NCI-H2029 (cell line): ENCODE data around the gene NOLC1.

Experiments
- DNase-seq: peaks from one replicate; lab custom pipeline; 2025; lab: John Stamatoyannopoulos, UW

NOLC1 gene

DNA sequence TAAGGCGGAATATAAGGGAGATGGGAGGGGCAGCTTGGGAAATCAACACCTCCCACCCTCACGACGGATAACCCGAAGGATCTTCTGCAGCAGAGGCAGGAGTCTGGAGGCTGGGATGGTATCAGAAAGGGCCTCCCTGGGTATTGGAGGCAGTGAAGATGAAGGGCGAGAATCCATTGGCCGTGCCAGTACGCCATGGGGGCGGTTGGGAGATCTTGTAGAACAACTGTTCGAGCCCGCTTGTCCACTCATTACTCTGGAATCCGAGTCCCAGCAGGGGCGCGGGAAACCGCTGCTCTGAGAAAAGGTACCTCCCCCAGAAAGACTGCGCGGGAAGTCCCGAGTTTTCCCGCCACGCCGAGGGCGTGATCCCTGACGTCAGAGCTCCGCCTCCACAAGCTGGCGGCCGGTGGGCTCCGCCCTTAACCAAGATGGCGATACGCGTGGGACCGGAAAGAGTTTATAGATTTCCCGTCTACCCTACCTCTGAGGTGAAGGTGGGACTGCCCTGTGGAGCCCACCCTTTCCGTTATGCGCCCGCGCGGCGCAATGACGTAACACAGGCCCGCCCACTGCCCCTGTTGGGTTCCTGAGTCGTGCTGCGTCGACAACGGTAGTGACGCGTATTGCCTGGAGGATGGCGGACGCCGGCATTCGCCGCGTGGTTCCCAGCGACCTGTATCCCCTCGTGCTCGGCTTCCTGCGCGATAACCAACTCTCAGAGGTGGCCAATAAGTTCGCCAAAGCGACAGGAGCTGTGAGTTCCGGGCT lies at the start of gene NOLC1:
NOLC1 (plus strand) TSS at position 616 of the 771 bp plus-strand sequence; CDS start at position 638, 22 bp downstream.
- peak; percentile 89 for DNase-seq

DNA sequence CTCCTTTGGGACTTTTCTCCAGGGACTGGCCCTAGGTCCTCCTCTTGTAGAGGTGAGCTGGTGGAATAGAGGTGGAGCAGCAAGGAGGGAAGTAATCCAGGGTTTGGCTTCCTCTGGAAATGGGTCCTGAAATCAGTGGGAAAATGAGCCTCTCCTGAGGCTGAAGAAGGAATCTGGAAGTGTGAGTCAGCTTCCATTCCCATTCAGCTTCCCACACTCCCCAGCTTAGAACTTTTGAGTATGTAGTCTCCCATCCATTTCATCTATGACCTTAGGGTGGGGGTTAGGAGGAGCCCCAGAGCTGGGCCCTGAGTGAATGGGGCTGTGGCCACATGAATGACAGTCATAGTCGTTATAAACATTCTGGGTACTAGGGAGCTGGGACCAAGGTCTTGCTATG lies 49.8 kb upstream of the NOLC1 start:
- no peak for DNase-seq

DNA sequence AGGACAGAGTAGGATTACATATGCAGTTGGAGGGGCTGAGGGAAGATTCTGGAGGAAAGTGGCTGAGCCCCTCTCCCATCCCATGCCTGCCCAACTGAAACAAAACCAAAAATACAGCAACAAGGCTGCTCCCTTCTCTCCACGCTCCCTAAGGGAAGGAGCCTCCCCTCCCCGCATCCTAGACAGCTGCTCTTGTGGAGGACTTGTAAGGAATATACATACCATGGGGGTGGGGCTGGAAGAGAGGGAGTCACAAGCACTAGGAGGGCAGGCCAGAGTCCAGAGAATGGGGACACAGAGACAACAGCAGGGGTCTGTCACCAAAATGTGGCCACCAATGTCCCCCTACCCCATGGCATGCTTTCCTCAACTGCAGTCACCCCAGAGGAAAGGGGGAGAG lies 45.2 kb upstream of the NOLC1 start:
- DNase-seq = no peak

DNA sequence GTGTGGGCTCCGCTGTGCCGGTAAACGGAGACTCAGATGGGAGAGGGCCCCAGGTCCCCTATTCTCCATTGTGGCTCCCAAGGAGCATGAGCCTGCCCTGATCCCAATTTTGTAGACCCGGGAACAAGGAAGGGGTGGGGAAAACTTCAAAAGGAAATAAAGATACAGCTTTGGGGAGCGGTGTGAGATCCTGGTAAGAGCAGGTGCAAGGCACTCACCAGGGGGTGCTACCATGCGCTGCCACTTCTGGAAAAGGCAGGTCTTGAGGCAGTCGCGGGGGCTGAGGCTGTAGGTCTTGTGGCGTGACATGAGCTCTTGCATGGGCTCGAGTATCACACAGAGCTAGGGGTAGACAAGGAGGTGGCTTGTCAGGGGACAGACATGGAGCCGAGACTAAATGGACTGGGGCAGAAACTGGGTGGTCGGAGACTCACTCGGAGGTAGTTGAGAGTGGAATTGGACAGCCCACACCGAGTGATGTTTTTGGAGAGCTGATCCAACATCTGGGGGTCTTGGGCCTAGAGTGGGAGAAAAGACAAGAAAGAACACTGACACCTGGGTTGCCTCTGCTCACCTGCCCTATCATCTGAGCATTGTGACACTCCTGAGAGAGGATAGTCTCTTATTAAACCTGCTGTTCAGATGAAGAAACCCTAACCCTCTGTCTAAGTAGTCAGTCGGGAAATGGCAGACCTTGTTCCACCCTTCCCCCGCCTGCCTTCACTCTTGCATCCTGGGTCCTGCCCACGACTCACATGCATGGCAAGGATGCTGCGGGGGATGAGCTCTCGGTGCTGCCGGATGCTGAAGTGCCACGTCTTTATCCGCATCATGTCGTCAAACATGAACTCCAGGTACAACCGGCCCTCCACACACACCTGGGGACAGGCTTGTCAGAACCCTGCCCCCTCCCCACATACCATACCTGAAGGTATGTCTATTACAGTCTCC lies 42.7 kb upstream of the NOLC1 start:
- no peak for DNase-seq

DNA sequence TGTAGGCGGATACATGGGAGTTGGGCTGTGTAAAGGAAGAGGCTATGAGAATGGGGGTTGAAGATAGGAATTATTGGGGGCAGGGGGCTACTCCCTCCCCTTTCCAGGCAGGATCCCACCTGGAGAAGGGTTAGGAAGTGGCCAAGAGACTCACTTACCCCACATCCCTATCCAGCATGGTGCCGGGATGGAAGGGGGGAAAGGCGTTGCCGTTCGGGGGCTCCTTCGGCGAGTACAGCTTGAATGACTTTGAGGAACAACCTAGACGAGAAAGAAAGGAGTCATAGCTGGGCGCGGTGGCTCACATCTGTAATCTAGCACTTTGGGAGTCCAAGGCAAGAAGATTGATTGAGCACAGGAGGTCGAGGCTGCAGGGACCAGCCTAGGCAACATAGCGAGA lies 40.9 kb upstream of the NOLC1 start:
- no peak for DNase-seq

DNA sequence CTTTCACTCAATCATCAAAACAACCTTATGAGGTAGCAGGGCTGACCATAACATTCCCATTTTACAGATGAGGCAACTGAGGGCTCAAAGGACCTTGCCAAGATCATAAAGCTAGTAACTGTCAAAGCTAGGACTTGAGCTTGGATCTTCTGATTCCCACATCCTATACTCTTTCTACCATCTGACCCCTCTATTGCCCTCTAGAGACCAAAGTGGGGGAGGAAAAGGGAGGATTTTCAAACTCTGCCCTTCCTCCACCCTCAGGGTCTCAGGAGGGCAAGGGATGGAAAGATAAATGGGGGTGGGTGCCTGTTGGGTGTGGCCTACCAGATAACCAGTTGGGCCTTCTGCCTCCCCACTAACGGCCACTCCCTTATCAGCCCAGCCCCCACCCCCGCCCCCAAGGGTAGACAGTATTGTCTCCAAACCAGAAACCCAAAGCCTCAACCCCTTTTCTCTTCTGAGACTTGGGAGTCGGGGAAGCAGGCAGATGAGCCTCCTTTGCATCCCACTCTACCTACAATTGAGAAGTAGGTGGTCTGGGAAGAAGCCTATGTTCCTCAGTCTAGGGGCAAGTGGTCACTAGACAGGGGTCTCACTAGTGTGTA lies 39.9 kb upstream of the NOLC1 start:
- no peak for DNase-seq

DNA sequence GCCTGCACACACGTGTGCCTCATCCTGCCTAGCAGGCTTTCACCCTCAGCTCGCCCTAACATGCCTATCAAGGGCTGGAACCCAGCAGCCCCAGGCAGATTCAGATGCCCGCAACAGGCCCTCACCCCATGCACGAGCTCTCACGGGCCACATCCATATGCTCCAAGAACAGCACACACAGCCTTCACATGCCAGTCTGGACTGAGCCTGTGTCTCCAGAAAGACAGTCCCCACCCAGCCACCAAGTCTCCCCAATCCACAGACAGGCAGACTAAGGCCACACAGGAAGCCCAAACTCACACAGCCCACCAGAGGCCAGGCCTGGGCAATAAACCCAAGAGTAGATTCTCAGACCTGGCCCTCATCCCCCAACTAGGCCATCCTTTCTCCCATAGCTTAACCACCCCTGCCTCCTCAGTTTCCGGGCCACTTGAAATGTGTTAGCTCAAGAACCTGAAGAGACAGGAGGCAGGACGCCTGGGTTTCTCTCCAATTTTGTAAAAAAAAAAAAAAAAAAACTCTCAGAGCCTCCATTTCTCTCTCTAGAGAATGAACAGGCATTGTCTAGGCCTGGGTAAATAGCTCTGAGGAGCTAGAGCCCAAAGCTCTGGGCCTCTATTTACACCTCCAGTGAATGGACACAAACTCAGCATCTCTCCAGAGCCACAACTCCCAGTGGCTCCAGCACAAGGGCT lies 38.8 kb upstream of the NOLC1 start:
- no peak for DNase-seq

DNA sequence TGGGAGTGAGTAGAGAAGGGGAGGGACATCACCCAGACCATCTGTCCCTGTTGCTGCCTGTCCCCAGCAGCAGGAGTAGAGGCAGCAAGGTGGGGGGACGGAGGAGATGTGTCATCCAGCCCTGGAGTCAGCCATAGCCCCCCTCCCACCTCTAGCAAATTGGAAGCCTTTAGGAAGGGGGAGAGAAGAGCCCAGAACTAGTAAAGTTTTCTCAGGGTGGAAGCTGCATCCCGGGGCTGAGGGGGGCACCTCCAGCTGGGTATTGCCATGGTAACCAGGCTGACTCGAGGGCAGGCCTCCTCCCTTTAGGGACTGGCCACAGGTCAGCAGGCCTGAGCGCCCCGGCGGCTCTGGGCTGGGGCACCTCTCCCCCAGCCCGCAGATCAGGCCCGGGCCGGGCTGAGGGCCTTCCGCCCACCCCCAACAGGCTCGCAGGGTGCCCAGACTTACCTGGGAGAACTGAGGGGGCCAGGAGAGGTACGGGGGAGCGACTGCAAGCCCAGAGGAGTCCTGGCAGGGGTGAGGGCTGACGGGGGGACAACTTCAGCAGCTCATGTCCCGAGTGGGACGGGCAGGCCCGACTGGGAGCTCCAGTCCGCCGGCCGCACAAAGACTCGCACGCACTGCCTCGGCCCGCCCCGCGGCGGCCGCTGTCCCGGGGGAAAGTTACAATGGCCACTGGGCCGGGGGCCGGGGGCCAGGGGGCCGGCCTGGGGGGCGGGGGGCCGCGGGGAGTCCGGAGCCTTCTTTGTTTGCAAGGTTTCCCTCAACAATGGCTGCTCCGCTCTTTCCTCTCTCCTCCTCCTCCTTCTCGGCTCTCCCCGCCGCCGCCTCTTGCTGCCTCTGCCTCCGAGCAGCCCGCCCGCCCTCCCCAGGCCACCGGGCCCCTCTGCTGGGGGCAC lies 38.0 kb upstream of the NOLC1 start:
- DNase-seq = no peak

DNA sequence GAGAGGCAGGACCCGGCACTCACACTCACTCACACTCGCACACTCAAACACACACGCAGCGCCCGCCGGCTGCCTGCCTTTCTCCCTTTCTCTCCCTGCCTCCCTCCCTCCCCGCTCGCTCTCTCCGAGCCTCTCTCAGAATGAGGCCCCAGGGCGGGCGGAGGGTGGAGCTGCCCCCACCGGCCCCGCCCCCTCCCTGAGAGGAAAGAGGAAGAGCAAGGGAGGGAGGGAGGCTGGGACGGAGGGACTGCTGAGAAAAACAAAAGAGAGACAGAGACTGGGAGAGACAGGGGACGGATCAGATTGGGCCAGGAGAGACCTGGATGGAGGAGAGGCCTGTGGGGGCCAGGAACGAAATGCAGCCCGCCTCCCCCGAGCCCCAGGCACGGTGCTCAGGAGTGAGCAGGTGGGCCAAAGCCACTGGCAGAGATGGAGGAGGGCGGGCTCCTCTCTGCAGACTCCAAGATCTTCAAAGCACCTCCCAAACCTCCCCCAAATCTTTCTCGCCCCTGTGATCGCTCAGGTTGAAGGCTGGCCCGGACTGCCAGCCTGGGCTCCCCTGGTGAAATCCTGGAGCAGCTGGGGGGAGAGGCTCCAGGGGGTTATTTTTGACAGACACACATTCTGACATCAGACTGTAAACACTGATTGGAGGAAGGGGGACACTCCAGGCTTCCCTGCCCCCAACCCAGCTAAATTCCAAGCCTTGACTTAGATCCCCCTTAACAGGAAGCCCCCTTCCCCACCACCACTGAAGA lies 37.1 kb upstream of the NOLC1 start:
- DNase-seq = peak; percentile 65

DNA sequence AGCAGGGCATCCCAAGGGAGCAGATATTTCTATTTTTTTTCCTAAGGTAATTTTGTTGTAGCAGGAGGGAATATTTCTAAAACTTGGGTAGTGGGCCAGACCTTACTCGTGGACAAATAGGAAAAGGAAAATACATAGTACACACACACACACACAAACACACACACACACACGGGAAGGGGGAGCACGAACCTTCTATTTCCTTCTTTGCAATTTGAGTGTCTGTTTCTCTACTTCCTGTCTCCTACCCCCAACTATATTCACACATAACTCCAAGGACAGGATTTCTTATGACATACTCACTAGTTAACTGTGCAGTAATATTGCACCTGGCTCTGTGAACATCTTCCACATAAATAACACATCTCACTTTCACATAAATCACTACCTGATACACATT lies 36.4 kb upstream of the NOLC1 start:
- DNase-seq = no peak

DNA sequence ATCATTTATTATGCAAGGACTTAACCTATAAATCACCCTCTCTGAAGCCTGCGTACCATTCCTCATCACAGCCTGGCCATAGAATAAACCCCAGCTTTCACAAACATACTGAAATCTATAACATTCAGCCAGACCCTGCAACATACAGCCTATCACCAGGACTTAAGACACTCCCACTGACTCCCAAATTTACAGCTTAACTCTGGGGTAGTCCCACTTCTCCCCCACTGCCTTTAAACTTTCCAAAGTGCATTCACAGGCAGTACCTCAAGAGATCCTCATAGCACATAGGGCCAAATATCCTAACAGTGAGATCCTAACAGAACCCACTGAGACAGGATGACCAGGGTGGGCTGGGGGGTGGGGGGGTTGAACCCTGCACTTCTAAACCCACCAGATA lies 35.5 kb upstream of the NOLC1 start:
- DNase-seq = no peak

DNA sequence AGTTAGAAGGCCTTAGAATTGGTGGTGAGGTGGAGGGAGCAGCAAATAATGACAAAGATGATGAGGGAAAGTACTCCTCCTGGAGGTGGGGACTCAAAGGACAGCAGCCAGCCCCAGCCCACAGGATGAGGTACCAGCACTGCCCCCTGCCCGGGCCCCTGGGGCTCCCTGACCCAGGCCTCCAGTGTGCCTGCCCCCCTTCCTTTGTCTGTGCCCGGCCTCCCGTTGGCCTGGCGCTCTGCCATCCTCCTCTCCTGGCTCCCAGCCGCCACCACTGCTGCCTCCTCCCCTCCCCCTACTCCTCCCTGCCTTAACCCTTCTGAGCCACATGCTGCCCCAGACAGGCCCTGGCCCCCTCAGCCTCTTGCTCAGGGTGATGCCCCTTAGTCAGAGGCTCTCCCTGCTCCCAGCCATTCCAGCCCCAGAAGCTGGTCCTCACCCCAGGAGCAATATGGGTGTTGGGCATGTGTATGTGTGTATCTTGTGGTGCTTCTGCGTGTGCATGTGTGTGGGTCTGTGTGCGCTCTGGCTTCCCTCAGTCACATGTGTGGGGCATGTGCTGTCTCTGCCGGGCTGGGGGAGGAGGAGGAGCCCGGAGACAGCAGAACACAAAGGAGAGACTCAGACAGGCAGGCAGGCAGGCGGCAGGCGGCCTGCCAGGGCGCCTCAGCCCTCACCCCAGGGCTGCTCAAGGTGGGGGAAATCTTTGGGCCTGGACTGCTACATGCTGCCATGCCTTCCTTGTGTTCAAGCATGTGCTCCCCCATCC lies 34.6 kb upstream of the NOLC1 start:
- DNase-seq = peak; percentile 48

DNA sequence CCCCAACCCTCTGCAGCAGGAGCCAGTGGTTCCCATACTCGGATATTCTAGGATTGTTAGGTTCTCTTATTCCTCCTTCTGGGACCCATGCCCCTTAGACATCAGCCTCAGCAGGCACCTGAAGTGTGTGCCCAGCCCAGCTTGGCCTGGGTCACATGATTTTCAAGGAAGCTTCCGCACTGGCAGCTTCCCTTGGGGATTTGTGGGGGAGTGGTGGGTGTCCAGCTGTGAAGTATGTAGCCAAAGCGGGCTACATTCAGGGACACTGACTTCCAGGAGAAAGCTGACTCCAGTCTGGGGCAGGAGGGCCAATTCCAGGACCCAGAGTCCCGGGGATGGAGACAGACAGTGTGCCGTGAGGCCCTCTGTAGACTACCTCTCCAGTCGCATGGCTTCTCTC lies 33.3 kb upstream of the NOLC1 start:
- DNase-seq = no peak

DNA sequence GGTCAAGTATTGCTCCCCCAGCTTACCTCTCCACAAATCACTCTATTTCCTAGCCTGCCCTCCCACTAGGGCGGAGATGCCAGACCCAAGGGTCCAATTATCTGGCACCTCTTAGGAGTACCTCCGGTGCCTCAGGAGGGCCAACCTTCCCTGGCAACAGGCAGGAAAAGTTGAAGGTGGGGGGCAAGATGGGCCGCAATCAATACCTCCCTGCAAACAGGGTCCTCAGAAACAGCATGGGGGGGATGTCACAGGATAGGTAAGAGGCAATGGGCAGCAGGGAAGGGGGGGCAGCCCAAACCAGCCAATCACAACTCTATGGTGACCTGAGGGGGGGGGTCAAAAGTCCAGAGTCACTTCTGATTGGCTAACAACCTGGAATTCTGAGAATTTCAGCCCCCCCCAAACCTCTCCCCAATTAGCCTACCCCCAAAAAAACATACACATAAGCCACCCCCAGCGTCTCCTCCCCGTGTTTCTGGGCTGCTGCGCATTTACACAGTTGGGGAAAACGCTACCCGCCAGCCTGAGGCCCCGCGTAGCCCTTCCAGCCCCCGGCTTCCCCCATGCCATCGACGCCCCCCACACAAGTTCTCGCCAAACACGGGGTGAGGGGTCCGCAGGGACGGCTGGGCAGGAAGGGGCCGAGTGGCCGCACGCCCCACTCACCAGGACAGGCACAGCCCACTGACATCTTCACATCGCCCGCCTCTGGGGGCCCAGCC lies 32.6 kb upstream of the NOLC1 start:
- DNase-seq = peak; percentile 3

DNA sequence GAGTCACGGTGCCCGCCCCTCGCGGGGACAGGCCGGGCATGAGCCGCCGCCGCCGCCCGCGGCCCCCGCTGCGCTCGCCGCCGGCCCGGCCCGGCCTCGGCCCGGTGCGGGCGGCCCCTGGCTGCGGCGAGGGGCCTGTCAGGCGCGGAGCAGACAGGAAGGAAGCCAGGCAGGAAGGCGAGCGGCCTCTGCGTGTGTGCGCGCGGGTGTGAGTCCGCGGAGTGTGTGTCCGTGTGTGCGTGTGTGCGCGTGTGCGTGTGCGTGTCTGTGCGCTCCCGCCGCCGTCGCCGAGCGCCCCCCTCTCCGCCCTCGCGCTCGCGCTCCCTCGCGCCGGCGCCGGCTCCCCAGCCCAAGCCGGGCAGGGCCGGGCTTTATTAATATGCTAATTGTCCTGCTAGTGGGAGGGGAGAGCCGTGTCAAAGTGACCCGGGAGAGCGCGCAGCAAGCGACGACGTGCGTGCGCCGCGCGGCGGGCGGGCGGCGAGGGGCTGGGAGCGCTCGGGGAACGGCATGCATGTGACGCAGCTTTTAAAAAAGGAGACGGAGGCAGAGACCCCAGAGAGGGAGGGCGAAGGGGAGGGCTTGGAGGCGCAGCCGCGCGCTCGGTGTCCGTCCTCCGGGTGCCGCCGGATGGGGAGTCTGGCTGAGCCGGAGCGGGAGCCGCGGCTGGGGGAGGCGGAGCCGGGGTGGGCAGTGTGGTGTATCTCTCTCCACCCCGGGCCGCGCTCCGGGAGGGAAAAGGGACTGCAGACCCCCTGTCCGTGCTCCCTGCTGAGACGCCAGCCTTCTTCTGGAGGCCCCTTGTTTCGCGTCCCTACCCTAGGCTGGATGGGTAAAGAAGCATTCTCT lies 31.8 kb upstream of the NOLC1 start, which contains the start of gene LDB1:
LDB1 (minus strand) TSS at position 227 of the 849 bp plus-strand sequence. CDS start 258 bp downstream, outside the sequence.
- peak; percentile 23 for DNase-seq

DNA sequence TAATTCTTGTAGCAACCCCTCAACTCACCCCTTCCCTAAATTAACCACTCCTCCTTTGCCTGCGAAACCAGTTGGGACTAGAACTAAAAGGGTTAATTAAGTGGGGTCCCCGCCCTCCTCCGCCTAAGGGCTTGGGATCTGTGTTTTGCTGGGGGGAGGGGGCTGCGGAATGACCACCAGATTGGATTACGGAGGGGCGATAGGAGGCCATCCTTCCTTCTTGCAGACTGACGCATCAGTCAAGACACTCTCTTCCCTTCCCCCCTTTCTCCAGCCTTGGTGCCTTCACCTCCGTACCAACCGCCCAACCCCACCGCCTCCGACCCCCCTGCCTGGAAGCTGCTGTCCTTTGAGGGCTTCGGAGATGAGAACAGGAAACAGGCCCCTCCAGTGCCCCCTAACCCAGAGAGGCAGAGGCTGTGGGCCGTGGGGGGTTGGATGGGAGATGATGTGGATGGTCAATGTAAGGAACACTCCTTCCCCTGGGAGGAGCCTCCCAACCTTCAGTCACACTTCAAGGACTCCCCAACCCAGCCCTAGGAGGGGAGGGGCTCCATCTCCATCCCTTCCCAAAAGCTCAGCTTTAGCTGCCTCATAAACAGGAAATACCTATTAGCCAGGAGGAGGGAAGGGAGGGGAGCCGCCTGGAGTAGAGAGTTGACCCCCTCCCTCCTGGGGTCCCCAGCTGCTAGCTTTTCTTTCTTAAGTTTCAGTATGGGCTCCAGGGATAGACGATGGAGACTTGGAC lies 31.0 kb upstream of the NOLC1 start:
- DNase-seq = no peak
